Endothelial cell of umbilical vein (primary cell): ENCODE results near the gene FSTL4. TPM values are rescaled to one million over a fixed set of nuclear protein-coding genes. Genes with fewer than 3 reads are reported as not detected.

Source experiments
- BruUV-seq: library from RNA; stranded (reverse); fragments of 400-500 nt; replicated peaks from 2 replicates; lab custom pipeline; 2021; lab: Mats Ljungman, UMichigan
- CTCF ChIA-PET: fragments of 300-600, 350-600 bp; sonication (Branson Sonifier 250); formaldehyde crosslinking; loops from one replicate; lab custom pipeline; 2021; ENCODE audit warnings: antibody characterized with exemption, inconsistent platforms; lab: Charles Lee
- POLR2A ChIA-PET: fragments of 300-600, 350-600 bp; sonication (Branson Sonifier 250); formaldehyde crosslinking; loops from one replicate; lab custom pipeline; 2021; ENCODE audit warnings: antibody characterized with exemption, inconsistent platforms; lab: Charles Lee
- DNase-seq: peaks from one replicate; pipeline ENCODE4 v3.0.0-alpha.2; 2011; ENCODE audit warnings: low read depth, low spot score
- FAIRE-seq: peaks from 2 replicates; lab custom pipeline; 2011; peaks lifted over from hg19 to GRCh38; lab: Jason Lieb, UNC
- H2AFZ ChIP-seq: 2 replicates; pipeline ENCODE4 v1.6.0; 2012; ENCODE audit warnings: low read depth, low read length, control low read depth, inconsistent platforms
- H3K27ac ChIP-seq: 2 replicates; pipeline ENCODE4 v1.5.1; 2011; ENCODE audit warnings: low read depth, mild to moderate bottlenecking, control low read depth, low read length, moderate library complexity; ENCODE audit not compliant: insufficient read depth
- H3K27me3 ChIP-seq, 2 experiments: 2 replicates each; pipeline versions ENCODE4 v1.6.0 to v1.6.1; 2011; ENCODE audit warnings: low read length in 2 of 2, mixed read lengths in 1 of 2; ENCODE audit not compliant: control insufficient read depth in 2 of 2, insufficient read depth in 2 of 2
- H3K36me3 ChIP-seq, 2 experiments: 2 replicates in 1 of 2; 3 replicates in 1 of 2; pipeline ENCODE4 v1.5.1; 2011; ENCODE audit warnings: low read length in 2 of 2, mild to moderate bottlenecking in 1 of 2, moderate library complexity in 1 of 2; ENCODE audit not compliant: control insufficient read depth in 2 of 2, insufficient read depth in 2 of 2; ENCODE audit errors: extremely low read depth in 1 of 2
- H3K4me1 ChIP-seq: 3 replicates; pipeline ENCODE4 v1.5.1; 2011; ENCODE audit warnings: mild to moderate bottlenecking, low read length; ENCODE audit not compliant: control insufficient read depth, insufficient read depth; ENCODE audit errors: extremely low read depth
- H3K4me2 ChIP-seq: 2 replicates; pipeline ENCODE4 v1.6.1; 2011; ENCODE audit warnings: low read length, control low read depth, mixed read lengths; ENCODE audit not compliant: insufficient read depth
- H3K4me3 ChIP-seq, 3 experiments: fragments of 200-600 bp in 1 of 3; sonication (generic), shearing (Covaris generic) in 1 of 3; replicated peaks in 1 of 3; 2 replicates each; pipeline ENCODE4 v1.5.1; 2011 to 2016; ENCODE audit warnings: control low read depth in 3 of 3, low read length in 3 of 3, mild to moderate bottlenecking in 2 of 3, inconsistent platforms in 1 of 3, low read depth in 1 of 3, moderate library complexity in 1 of 3; ENCODE audit not compliant: insufficient read depth in 1 of 3
- H3K79me2 ChIP-seq: 2 replicates; pipeline ENCODE4 v1.6.0; 2012; ENCODE audit warnings: low read length, inconsistent platforms; ENCODE audit not compliant: control insufficient read depth, insufficient read depth
- H3K9ac ChIP-seq: replicated peaks from 2 replicates; pipeline ENCODE3; 2011; ENCODE audit warnings: low read length, control low read depth; ENCODE audit not compliant: insufficient read depth; ENCODE audit errors: extremely low read depth
- H3K9me1 ChIP-seq: replicated peaks from 3 replicates; pipeline ENCODE4 v1.6.0; 2011; ENCODE audit warnings: mild to moderate bottlenecking, low read length; ENCODE audit not compliant: control insufficient read depth, insufficient read depth; ENCODE audit errors: extremely low read depth
- H3K9me3 ChIP-seq: replicated peaks from 2 replicates; pipeline ENCODE4 v1.5.1; 2012; ENCODE audit warnings: low read length, inconsistent platforms; ENCODE audit not compliant: control insufficient read depth, insufficient read depth
- H4K20me1 ChIP-seq: replicated peaks from 2 replicates; pipeline ENCODE3; 2011; ENCODE audit warnings: mild to moderate bottlenecking, low read length; ENCODE audit not compliant: control insufficient read depth, insufficient read depth; ENCODE audit errors: extremely low read depth
- EZH2 ChIP-seq: IDR thresholded peaks from 2 replicates; pipeline ENCODE4 v1.6.1; 2012; ENCODE audit warnings: borderline replicate concordance, low read depth, mild to moderate bottlenecking, moderate library complexity, low read length, inconsistent platforms; ENCODE audit not compliant: severe bottlenecking
- FOS ChIP-seq: IDR thresholded peaks from 2 replicates; pipeline ENCODE4 v1.6.1; 2011; ENCODE audit warnings: mild to moderate bottlenecking, low read length, moderate library complexity, borderline replicate concordance; ENCODE audit not compliant: insufficient read depth
- GATA2 ChIP-seq: IDR thresholded peaks from 2 replicates; pipeline ENCODE4 v1.7.0; 2011; ENCODE audit warnings: low read depth, mild to moderate bottlenecking, moderate library complexity, mixed read lengths, low read length; ENCODE audit not compliant: insufficient read length, insufficient read depth
- JUN ChIP-seq: IDR thresholded peaks from 2 replicates; pipeline ENCODE4 v1.6.1; 2011; ENCODE audit warnings: borderline replicate concordance, low read depth; ENCODE audit not compliant: insufficient read length, insufficient read depth
- MYC ChIP-seq: IDR thresholded peaks from one replicate; pipeline ENCODE4 v1.6.1; 2011; ENCODE audit warnings: mild to moderate bottlenecking, low read depth, low read length
- POLR2A ChIP-seq: IDR thresholded peaks from 2 replicates; pipeline ENCODE4 v1.6.1; 2012; ENCODE audit warnings: low read depth, mild to moderate bottlenecking, control low read depth, low read length
- POLR2AphosphoS5 ChIP-seq: IDR thresholded peaks from 2 replicates; pipeline ENCODE4 v1.6.1; 2012; ENCODE audit warnings: low read depth, mild to moderate bottlenecking, control low read depth, low read length, moderate library complexity; ENCODE audit not compliant: insufficient read depth
- dilution Hi-C: fragments of 300-500 bp; cut with MboI; formaldehyde crosslinking; loops from one replicate; pipeline ENCODE4 v1.15.0; 2019; ENCODE audit warnings: low sequenced_read_pairs; ENCODE audit not compliant: extremely low pct_ligation_motif_present
- intact Hi-C: fragments of 100-400 bp; cut with micrococcal nuclease; formaldehyde crosslinking; loops from one replicate; pipeline ENCODE4 v1.10.0; 2022
- polyA plus RNA-seq, 4 experiments: library from polyadenylated mRNA; depleted of rRNA in 3 of 4; stranded (reverse) in 3 of 4; unstranded in 1 of 4; fragments of >200 nt; gene quantifications; 2 replicates each; pipeline versions ENCODE4 v1.2.1 to v1.2.3, GENCODE V29; 2011 to 2012; ENCODE audit warnings: missing spikeins in 1 of 4
- total RNA-seq: library from RNA; stranded (reverse); gene quantifications from 2 replicates; pipeline ENCODE4 v1.2.3, GENCODE V29; 2021
- TF ChIP-seq, protein P1 (sequence below), 2 donors: IDR thresholded peaks; 1 replicate in 1 of 2; 2 replicates in 1 of 2; pipeline ENCODE4 v1.5.1; 2011; ENCODE audit warnings: low read length in 2 of 2, mild to moderate bottlenecking in 2 of 2, moderate library complexity in 2 of 2, control low read depth in 1 of 2, inconsistent platforms in 1 of 2, low read depth in 1 of 2; ENCODE audit not compliant: insufficient read depth in 1 of 2; ENCODE audit errors: extremely low read depth in 1 of 2
- TF ChIP-seq, protein P2 (sequence below): IDR thresholded peaks from 2 replicates; pipeline ENCODE4 v1.6.1; 2011; ENCODE audit not compliant: insufficient read depth, insufficient read length

Gene FSTL4
- total and polyA plus RNA-seq, 2 donors (not counting 3 experiments of a cell fraction or from before 2014, with no cell fraction given), result 0.18 TPM; not detected in 1

DNA sequence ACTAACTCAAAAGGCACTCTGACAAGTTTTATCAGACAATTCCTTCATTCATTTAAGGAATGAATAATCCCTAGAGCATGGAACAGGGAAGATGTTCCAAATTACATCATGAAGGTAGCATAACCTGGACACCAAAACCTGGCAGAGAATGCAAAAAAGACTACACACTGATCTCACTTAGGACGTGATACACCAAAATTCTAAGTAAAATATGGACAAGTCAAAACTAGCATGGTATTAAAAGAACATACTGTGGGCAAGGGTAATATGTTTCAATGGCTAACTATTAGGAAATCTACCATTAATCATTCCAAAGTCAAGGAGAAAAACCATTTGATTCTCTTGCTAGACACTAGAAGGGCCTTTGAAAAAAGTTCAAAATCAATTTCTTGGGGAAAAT lies 384.0 kb downstream of the FSTL4 start:
- TF ChIP-seq, protein P1, sequence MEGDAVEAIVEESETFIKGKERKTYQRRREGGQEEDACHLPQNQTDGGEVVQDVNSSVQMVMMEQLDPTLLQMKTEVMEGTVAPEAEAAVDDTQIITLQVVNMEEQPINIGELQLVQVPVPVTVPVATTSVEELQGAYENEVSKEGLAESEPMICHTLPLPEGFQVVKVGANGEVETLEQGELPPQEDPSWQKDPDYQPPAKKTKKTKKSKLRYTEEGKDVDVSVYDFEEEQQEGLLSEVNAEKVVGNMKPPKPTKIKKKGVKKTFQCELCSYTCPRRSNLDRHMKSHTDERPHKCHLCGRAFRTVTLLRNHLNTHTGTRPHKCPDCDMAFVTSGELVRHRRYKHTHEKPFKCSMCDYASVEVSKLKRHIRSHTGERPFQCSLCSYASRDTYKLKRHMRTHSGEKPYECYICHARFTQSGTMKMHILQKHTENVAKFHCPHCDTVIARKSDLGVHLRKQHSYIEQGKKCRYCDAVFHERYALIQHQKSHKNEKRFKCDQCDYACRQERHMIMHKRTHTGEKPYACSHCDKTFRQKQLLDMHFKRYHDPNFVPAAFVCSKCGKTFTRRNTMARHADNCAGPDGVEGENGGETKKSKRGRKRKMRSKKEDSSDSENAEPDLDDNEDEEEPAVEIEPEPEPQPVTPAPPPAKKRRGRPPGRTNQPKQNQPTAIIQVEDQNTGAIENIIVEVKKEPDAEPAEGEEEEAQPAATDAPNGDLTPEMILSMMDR (IDR thresholded peaks at IDR 0.05; ENCODE audit: extremely low read depth in 1 of 2, insufficient read depth in 1 of 2, low read depth in 1 of 2, low read length in 2 of 2), result no peak
- TF ChIP-seq JUN (no peak), MYC (no peak), EZH2 (no peak), POLR2A (no peak), FOS (no peak), POLR2AphosphoS5 (no peak), GATA2 (no peak)
- TF ChIP-seq, protein P2, sequence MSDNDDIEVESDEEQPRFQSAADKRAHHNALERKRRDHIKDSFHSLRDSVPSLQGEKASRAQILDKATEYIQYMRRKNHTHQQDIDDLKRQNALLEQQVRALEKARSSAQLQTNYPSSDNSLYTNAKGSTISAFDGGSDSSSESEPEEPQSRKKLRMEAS, result no peak
- DNase-seq (no peak), FAIRE-seq (no peak)
- Histone ChIP-seq H3K27ac (no peak overlapping the region), H3K9me3 (no peaks in the 10 kb centered on the region), H3K4me2 (no peak overlapping the region), H3K27me3 (no peaks in the 10 kb centered on the region), H3K9ac (no peak overlapping the region), H3K4me3 (no peak overlapping the region), H2AFZ (no peak overlapping the region), H3K79me2 (no peaks in the 10 kb centered on the region), H3K4me1 (no peaks in the 10 kb centered on the region), H3K36me3 (no peaks in the 10 kb centered on the region), H4K20me1 (no peaks in the 10 kb centered on the region), H3K9me1 (no peaks in the 10 kb centered on the region)
- BruUV-seq, result no TSS peak
- intact Hi-C loops, result no loop called here
- ChIA-PET POLR2A (no interaction called here), CTCF (no interaction called here)
- dilution Hi-C loops, result no loop called here
